ENCODE measurements around the gene PDIA4.

DNA sequence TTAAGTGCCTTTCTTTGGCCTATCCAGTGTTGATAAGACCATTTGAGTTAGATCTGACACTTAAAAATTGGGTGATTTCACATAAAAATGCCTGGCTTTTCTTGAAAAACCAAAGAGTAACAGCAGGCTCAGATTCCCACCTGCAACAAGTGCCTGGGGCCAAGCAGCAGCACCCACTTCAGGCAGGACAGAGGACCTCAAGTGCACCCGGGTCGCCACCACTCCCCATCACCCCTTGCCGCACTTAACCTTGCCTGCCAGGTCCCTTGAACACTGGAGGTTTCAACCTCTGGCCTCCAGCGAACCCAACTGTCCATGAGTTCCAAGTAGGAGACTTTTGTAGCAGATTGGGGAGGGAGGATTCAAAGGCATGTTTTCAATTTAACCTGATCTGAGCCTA is 30.8 kb downstream of the PDIA4 start:
- TF ChIP-seq, protein P1, sequence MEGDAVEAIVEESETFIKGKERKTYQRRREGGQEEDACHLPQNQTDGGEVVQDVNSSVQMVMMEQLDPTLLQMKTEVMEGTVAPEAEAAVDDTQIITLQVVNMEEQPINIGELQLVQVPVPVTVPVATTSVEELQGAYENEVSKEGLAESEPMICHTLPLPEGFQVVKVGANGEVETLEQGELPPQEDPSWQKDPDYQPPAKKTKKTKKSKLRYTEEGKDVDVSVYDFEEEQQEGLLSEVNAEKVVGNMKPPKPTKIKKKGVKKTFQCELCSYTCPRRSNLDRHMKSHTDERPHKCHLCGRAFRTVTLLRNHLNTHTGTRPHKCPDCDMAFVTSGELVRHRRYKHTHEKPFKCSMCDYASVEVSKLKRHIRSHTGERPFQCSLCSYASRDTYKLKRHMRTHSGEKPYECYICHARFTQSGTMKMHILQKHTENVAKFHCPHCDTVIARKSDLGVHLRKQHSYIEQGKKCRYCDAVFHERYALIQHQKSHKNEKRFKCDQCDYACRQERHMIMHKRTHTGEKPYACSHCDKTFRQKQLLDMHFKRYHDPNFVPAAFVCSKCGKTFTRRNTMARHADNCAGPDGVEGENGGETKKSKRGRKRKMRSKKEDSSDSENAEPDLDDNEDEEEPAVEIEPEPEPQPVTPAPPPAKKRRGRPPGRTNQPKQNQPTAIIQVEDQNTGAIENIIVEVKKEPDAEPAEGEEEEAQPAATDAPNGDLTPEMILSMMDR (IDR thresholded peaks at IDR 0.05 in 2 of 3, conservative IDR thresholded peaks at IDR 0.05 in 1 of 3; ENCODE audit: borderline replicate concordance in 1 of 3, insufficient read depth in 1 of 3, low read depth in 2 of 3, low read length in 2 of 3), result no peak
- TF ChIP-seq POLR2AphosphoS5 (IDR thresholded peaks at IDR 0.05; ENCODE audit: low read depth, low read length) (no peak), POLR2A (IDR thresholded peaks at IDR 0.05; ENCODE audit: borderline replicate concordance, extremely low read depth, insufficient read depth, insufficient read length) (no peak), TCF7L2 (IDR thresholded peaks at IDR 0.05; ENCODE audit: borderline replicate concordance, extremely low read depth, insufficient read depth, insufficient read length) (no peak), SIN3A (IDR thresholded peaks at IDR 0.05; ENCODE audit: low read depth) (no peak)

Data from HCT116 (cell line).